Testis (tissue), 2 donors: ENCODE data around the gene PTPRG.

ENCODE experiments used
- POLR2A ChIP-seq: fragments of 450-650 bp; IDR thresholded peaks from one replicate; pipeline ENCODE4 v1.6.1; 2017; ENCODE audit warnings: antibody characterized with exemption, mild to moderate bottlenecking, moderate library complexity
- TF ChIP-seq, protein P1 (sequence below), 3 experiments: fragments of 450-650 bp in 2 of 3; fragments of 200-600 bp in 1 of 3; sonication (generic) in 1 of 3; IDR thresholded peaks; one replicate each; pipeline ENCODE4 v1.5.1; 2016 to 2019; ENCODE audit warnings: antibody characterized with exemption in 3 of 3, mild to moderate bottlenecking in 2 of 3, moderate library complexity in 1 of 3

DNA sequence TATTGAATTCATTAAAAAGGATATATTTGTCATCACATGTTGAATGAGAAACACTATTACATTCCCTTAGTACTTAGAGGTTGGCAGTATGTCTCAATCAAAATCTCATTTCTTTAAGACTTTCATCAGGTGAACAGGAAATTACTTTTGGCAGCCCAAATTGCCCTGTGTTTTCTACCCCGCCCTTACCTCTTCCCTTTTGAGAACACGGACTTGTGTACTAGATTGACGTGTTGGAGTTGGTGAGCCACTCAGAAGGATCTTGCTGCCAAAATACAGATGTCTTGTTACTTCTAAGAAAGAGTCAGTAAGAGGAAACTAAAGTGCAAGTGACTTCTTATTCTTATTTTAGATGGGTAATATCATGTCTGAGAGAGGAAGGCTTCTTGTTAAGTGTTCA lies 425.1 kb downstream of the PTPRG start:
- TF ChIP-seq POLR2A = no peak
- TF ChIP-seq, protein P1, sequence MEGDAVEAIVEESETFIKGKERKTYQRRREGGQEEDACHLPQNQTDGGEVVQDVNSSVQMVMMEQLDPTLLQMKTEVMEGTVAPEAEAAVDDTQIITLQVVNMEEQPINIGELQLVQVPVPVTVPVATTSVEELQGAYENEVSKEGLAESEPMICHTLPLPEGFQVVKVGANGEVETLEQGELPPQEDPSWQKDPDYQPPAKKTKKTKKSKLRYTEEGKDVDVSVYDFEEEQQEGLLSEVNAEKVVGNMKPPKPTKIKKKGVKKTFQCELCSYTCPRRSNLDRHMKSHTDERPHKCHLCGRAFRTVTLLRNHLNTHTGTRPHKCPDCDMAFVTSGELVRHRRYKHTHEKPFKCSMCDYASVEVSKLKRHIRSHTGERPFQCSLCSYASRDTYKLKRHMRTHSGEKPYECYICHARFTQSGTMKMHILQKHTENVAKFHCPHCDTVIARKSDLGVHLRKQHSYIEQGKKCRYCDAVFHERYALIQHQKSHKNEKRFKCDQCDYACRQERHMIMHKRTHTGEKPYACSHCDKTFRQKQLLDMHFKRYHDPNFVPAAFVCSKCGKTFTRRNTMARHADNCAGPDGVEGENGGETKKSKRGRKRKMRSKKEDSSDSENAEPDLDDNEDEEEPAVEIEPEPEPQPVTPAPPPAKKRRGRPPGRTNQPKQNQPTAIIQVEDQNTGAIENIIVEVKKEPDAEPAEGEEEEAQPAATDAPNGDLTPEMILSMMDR (IDR thresholded peaks at IDR 0.05) = no peak
